OCI-LY7 (cell line): ENCODE results near the gene METAP1D. TPM values are rescaled to one million over a fixed set of nuclear protein-coding genes. Genes with fewer than 3 reads are reported as not detected.

Experiments used
- BruUV-seq: library from RNA; stranded (reverse); fragments of 400-500 nt; replicated peaks from 2 replicates; lab custom pipeline; 2021; lab: Mats Ljungman, UMichigan
- CTCF ChIA-PET: fragments of 300-600 bp; sonication (Branson Sonifier 250); formaldehyde crosslinking; loops from one replicate; lab custom pipeline; 2022; ENCODE audit warnings: antibody characterized with exemption; ENCODE audit not compliant: unreplicated experiment; lab: Charles Lee
- POLR2A ChIA-PET: fragments of 300-600 bp; sonication (Branson Sonifier 250); formaldehyde crosslinking; loops from one replicate; lab custom pipeline; 2022; ENCODE audit warnings: antibody characterized with exemption; lab: Charles Lee
- DNase-seq: peaks from one replicate; pipeline ENCODE4 v3.0.0-alpha.2; 2015; ENCODE audit warnings: low spot score
- H2AFZ ChIP-seq: fragments of 200-600 bp; sonication (generic), shearing (Covaris generic); 2 replicates; pipeline ENCODE4 v1.6.1; 2014; ENCODE audit warnings: mild to moderate bottlenecking, antibody characterized with exemption, low read length, moderate library complexity
- H3K27ac ChIP-seq: fragments of 200-600 bp; sonication (generic); 2 replicates; pipeline ENCODE4 v1.5.1; 2014; ENCODE audit warnings: mixed run types, low read depth, mild to moderate bottlenecking, moderate library complexity, low read length, inconsistent platforms; ENCODE audit not compliant: poor library complexity, severe bottlenecking
- H3K36me3 ChIP-seq: fragments of 200-600 bp; sonication (generic); 2 replicates; pipeline ENCODE4 v1.6.1; 2014; ENCODE audit warnings: mild to moderate bottlenecking, antibody characterized with exemption, low read length, moderate library complexity, mixed read lengths; ENCODE audit not compliant: insufficient read depth
- H3K4me1 ChIP-seq: fragments of 200-600 bp; sonication (generic); 2 replicates; pipeline ENCODE4 v1.5.1; 2014; ENCODE audit warnings: mild to moderate bottlenecking, low read length; ENCODE audit not compliant: insufficient read depth, poor library complexity, severe bottlenecking
- H3K4me2 ChIP-seq: fragments of 200-600 bp; sonication (generic); 2 replicates; pipeline ENCODE4 v1.6.1; 2014; ENCODE audit warnings: mild to moderate bottlenecking, low read length
- H3K4me3 ChIP-seq: fragments of 200-600 bp; sonication (generic); 2 replicates; pipeline ENCODE4 v1.5.1; 2014; ENCODE audit warnings: mild to moderate bottlenecking, low read depth, low read length; ENCODE audit not compliant: poor library complexity, severe bottlenecking
- H3K79me2 ChIP-seq: fragments of 200-600 bp; sonication (generic); 2 replicates; pipeline ENCODE4 v1.6.1; 2016; ENCODE audit warnings: low read depth, mild to moderate bottlenecking, low read length, moderate library complexity, mixed read lengths; ENCODE audit not compliant: insufficient read depth
- H3K9me2 ChIP-seq: fragments of 200-600 bp; sonication (generic); 2 replicates; pipeline ENCODE4 v1.6.1; 2016; ENCODE audit warnings: mild to moderate bottlenecking, low read length, mixed read lengths; ENCODE audit not compliant: insufficient read depth
- H3K9me3 ChIP-seq: fragments of 200-600 bp; sonication (generic); 2 replicates; pipeline ENCODE4 v1.6.1; 2014; ENCODE audit warnings: mild to moderate bottlenecking, mixed run types, low read length, mixed read lengths
- H4K20me1 ChIP-seq: fragments of 200-600 bp; sonication (generic); 2 replicates; pipeline ENCODE4 v1.6.1; 2014; ENCODE audit warnings: mild to moderate bottlenecking, antibody characterized with exemption, low read length, moderate library complexity, mixed read lengths; ENCODE audit not compliant: insufficient read depth
- EZH2phosphoT487 ChIP-seq: fragments of 200-600 bp; sonication (generic); IDR thresholded peaks from 2 replicates; pipeline ENCODE4 v1.6.1; 2018; ENCODE audit warnings: low read depth, borderline replicate concordance, mild to moderate bottlenecking, mixed run types, antibody characterized with exemption, low read length, moderate library complexity, mixed read lengths
- intact Hi-C: fragments of 100-400 bp; cut with micrococcal nuclease; formaldehyde crosslinking; loops from one replicate; pipeline ENCODE4 v1.10.0; 2022; ENCODE audit not compliant: unreplicated experiment
- total RNA-seq, 2 experiments: library from RNA; depleted of rRNA in 1 of 2; stranded (reverse); fragments of >200 nt in 1 of 2; shearing (Covaris generic) in 1 of 2; gene quantifications; 2 replicates each; pipeline ENCODE4 v1.2.3, GENCODE V29; 2014 to 2022
- TF ChIP-seq, protein P1 (sequence below): fragments of 200-600 bp; sonication (generic); conservative IDR thresholded peaks from 2 replicates; pipeline ENCODE4 v1.5.1; 2014; ENCODE audit warnings: mild to moderate bottlenecking, antibody characterized with exemption, low read length, moderate library complexity, mixed read lengths

Gene METAP1D
- total RNA-seq, 2 experiments from 2014 or later = 11.0 to 11.8 TPM

DNA sequence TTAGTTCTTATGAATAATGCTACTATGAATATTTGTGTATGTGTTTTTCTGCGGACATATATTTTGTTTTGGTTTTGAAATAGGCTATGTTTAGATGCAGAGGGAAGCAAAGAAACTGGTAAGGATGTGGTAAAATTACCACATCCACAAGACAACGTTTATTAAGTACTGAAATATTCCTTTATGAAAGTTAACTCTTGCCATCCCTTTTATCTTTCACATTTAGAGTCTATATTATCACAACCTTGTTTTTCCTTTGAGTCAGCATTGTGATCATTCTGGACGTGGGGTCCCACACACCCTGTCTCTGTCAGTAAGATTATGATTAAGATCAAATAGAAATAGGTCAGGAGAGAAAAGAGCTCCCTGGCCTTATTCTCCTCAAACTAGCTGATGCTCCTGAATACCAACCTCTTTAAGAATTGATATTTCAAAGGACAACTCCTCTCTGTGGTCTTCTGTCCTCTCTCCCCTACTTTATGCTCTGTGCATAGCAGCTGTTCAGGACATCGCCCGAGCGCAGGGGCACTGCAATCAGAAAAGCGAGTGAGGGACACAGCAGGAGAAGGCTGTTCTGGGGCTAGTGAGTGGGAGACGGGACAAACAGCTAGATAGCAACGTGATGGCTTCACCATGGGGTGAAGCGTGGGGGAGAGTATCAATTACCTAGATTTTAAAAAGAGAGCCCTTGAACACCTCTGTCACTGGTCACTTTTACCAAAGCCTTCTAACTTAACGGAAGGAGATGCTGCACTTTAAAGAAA, 12.2 kb downstream of the METAP1D start:
- ChIA-PET POLR2A (interaction anchor here (0.5 to 0.9 kb wide), 2 partner anchors 9 to 460 kb away, joined by 3 read pairs; no protein-coding TSS in a partner anchor), CTCF (no interaction called here)
- no peak for DNase-seq
- no peaks in the 10 kb centered on the region for H3K9me2 ChIP-seq
- no peaks in the 10 kb centered on the region for H3K79me2 ChIP-seq
- no peaks in the 10 kb centered on the region for H3K9me3 ChIP-seq
- TF ChIP-seq EZH2phosphoT487 = no peak
- no peak overlapping the region for H2AFZ ChIP-seq
- intact Hi-C loops = no loop called here
- H4K20me1 ChIP-seq = no peaks in the 10 kb centered on the region
- H3K4me2 ChIP-seq = no peak overlapping the region
- H3K36me3 ChIP-seq = no peaks in the 10 kb centered on the region
- peaks cover 3% of the 10 kb centered on the region for H3K4me1 ChIP-seq
- no peak overlapping the region for H3K4me3 ChIP-seq
- H3K27ac ChIP-seq = no peak overlapping the region
- no TSS peak for BruUV-seq

DNA sequence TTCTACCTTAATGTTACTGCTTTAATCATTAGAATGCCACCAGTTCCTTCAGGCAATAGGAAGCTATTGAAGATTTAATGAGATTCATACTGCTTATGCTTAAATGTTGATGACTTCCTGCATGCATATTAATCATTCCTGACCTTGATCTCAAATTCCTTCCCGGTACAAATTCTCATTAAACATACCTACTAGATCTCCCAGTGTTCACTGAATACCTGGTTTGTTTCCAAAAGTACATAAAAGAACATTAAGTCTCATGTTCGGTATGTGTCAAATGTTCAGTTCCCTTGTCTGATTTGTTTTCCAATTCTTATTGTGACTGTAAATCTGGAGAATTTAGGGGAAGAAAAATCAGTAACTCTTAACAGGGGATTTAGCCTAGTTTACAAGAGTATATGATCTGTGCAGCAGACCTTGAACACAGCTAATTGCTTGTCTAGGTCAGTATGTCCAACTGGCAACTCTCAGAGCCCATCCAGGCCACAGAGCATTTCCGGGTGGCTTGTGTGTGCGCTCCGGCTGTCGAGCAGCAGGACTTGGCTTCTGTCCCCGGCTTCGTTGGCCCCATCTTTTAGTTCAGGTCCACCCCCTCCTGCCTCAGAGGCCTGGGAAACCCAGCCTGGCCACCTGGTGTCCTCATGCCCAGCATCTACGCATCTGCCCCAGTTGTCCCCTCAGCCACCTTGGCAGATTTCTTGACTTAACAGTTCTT, 13.1 kb downstream of the METAP1D start:
- TF ChIP-seq, protein P1, sequence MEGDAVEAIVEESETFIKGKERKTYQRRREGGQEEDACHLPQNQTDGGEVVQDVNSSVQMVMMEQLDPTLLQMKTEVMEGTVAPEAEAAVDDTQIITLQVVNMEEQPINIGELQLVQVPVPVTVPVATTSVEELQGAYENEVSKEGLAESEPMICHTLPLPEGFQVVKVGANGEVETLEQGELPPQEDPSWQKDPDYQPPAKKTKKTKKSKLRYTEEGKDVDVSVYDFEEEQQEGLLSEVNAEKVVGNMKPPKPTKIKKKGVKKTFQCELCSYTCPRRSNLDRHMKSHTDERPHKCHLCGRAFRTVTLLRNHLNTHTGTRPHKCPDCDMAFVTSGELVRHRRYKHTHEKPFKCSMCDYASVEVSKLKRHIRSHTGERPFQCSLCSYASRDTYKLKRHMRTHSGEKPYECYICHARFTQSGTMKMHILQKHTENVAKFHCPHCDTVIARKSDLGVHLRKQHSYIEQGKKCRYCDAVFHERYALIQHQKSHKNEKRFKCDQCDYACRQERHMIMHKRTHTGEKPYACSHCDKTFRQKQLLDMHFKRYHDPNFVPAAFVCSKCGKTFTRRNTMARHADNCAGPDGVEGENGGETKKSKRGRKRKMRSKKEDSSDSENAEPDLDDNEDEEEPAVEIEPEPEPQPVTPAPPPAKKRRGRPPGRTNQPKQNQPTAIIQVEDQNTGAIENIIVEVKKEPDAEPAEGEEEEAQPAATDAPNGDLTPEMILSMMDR = no peak
- TF ChIP-seq EZH2phosphoT487 = no peak
- peaks cover 3% of the 10 kb centered on the region for H3K4me1 ChIP-seq
- no TSS peak for BruUV-seq
- ChIA-PET CTCF (no interaction called here), POLR2A (interaction anchor here (0.5 to 0.7 kb wide), 2 partner anchors 461 to 930 kb away, joined by 3 read pairs; no protein-coding TSS in a partner anchor)
- no peaks in the 10 kb centered on the region for H3K9me2 ChIP-seq
- DNase-seq = no peak
- H2AFZ ChIP-seq = no peak overlapping the region
- no peak overlapping the region for H3K4me3 ChIP-seq
- intact Hi-C loops = no loop called here
- H3K36me3 ChIP-seq = no peaks in the 10 kb centered on the region
- H3K4me2 ChIP-seq = peak overlapping the region; percentile 1; the same call in 1 of the 2 replicates
- H3K9me3 ChIP-seq = no peaks in the 10 kb centered on the region
- no peaks in the 10 kb centered on the region for H4K20me1 ChIP-seq
- H3K27ac ChIP-seq = no peak overlapping the region
- H3K79me2 ChIP-seq = no peaks in the 10 kb centered on the region

DNA sequence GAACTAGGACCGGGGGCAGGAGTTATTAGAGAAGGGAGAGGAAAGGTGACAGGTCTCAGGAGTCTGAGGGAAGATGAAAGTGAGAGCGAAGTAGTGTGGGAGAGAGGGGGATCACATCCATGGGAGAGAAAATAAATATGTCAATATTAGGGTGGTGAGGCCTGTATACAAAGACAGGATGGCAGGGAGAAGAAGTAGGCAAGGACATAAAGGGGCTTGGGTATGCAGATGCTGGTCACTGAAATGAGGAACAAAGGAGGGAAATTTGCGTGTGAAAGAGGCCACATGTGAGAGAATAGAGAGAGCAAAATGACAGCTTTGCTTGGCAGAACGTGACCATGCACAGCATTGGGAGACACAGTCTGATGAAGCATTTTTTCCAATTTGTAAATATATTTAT, 13.6 kb downstream of the METAP1D start:
- peak overlapping the region; percentile 1; the same call in 1 of the 2 replicates for H3K4me2 ChIP-seq
- no peaks in the 10 kb centered on the region for H3K9me2 ChIP-seq
- DNase-seq = peak; percentile 36
- TF ChIP-seq, protein P1 = no peak
- TF ChIP-seq EZH2phosphoT487 = no peak
- intact Hi-C loops = no loop called here
- H4K20me1 ChIP-seq = no peaks in the 10 kb centered on the region
- no peaks in the 10 kb centered on the region for H3K36me3 ChIP-seq
- ChIA-PET CTCF (no interaction called here), POLR2A (interaction anchor here (0.7 kb wide), 1 partner anchor 930 kb away, joined by 3 read pairs; no protein-coding TSS in a partner anchor)
- no peaks in the 10 kb centered on the region for H3K9me3 ChIP-seq
- peaks cover 3% of the 10 kb centered on the region for H3K4me1 ChIP-seq
- H3K27ac ChIP-seq = no peak overlapping the region
- H3K4me3 ChIP-seq = no peak overlapping the region
- no TSS peak for BruUV-seq
- no peaks in the 10 kb centered on the region for H3K79me2 ChIP-seq
- no peak overlapping the region for H2AFZ ChIP-seq
